Measurements from ENCODE around the gene TTC33. TPM values are rescaled to one million over a fixed set of nuclear protein-coding genes. Genes with fewer than 3 reads are reported as not detected.

Gene TTC33
- total RNA-seq, 1 donor from 2014 or later: 20.1 TPM

GRCh38 chr5:40465416-40465815, 290.3 kb downstream of the TTC33 start:
- H3K4me3 Mint-ChIP-seq: no peak overlapping the region
- no peak for TF ChIP-seq CTCF (IDR thresholded peaks at IDR 0.05; ENCODE audit: unreplicated experiment)
- peaks cover 5% of the 10 kb centered on the region for H3K36me3 Mint-ChIP-seq
- no peak overlapping the region for H3K27ac Mint-ChIP-seq
- peaks cover 7% of the 10 kb centered on the region for H3K4me1 Mint-ChIP-seq
- H3K9me3 Mint-ChIP-seq: peaks cover 21% of the 10 kb centered on the region
- H3K27me3 Mint-ChIP-seq (ENCODE audit: low read depth): no peaks in the 10 kb centered on the region
- DNase-seq (ENCODE audit: low spot score in 2 of 2, unreplicated experiment in 2 of 2): no peak

GRCh38 chr5:40464511-40464910, 291.2 kb downstream of the TTC33 start:
- no peak for DNase-seq (ENCODE audit: low spot score in 2 of 2, unreplicated experiment in 2 of 2)
- no peak for TF ChIP-seq CTCF (IDR thresholded peaks at IDR 0.05; ENCODE audit: unreplicated experiment)
- no peak overlapping the region for H3K27ac Mint-ChIP-seq
- no peaks in the 10 kb centered on the region for H3K27me3 Mint-ChIP-seq (ENCODE audit: low read depth)
- peaks cover 7% of the 10 kb centered on the region for H3K4me1 Mint-ChIP-seq
- peaks cover 7% of the 10 kb centered on the region for H3K36me3 Mint-ChIP-seq
- H3K4me3 Mint-ChIP-seq: no peak overlapping the region
- peaks cover 23% of the 10 kb centered on the region for H3K9me3 Mint-ChIP-seq

Other genes starting within 250 kb of the TTC33 start
- 40.0 to 48.1 TPM (median 42.0 TPM) in 3 replicates for gene PTGER4, start 76.0 kb downstream of the TTC33 start, total RNA-seq
- 56.3 to 60.4 TPM (median 57.7 TPM) in 3 replicates for gene PRKAA1, start 42.4 kb upstream of the TTC33 start, total RNA-seq
- 1,420 to 1,502 TPM (median 1,461 TPM) in 3 replicates for gene RPL37, start 79.3 kb upstream of the TTC33 start, total RNA-seq
- 1.3 to 1.5 TPM (median 1.4 TPM) in 3 replicates for gene CARD6, start 85.4 kb upstream of the TTC33 start, total RNA-seq
- 18.2 to 22.6 TPM (median 20.7 TPM) in 3 replicates for gene C7, start 153.5 kb upstream of the TTC33 start, total RNA-seq